Spleen (tissue), 11 donors: ENCODE data around the gene DMD. TPM values are rescaled to one million over a fixed set of nuclear protein-coding genes. Genes with fewer than 3 reads are reported as not detected.

Experiments
- DNase-seq: peaks from one replicate; pipeline ENCODE4 v3.0.0-alpha.2; 2020
- H3K27ac ChIP-seq, 8 donors: fragments of 200-600 bp; sonication (generic) in 7 of 8; 1 replicate in 4 of 8; 2 replicates in 4 of 8; pipeline versions ENCODE4 v1.5.0 to v1.8.0; 2016 to 2021; ENCODE audit warnings: inconsistent platforms in 4 of 8, mild to moderate bottlenecking in 4 of 8, moderate library complexity in 1 of 8
- H3K27me3 ChIP-seq, 7 donors: fragments of 200-600 bp; sonication (generic) in 6 of 7; replicated peaks in 1 of 7; 1 replicate in 4 of 7; 2 replicates in 3 of 7; pipeline versions ENCODE4 v1.5.0 to v1.8.0; 2016 to 2021; ENCODE audit warnings: inconsistent platforms in 3 of 7, mild to moderate bottlenecking in 1 of 7
- H3K36me3 ChIP-seq, 6 donors: fragments of 200-600 bp; sonication (generic) in 5 of 6; 1 replicate in 4 of 6; 2 replicates in 2 of 6; pipeline versions ENCODE4 v1.5.0 to v1.8.0; 2016 to 2021; ENCODE audit warnings: inconsistent platforms in 2 of 6
- H3K4me1 ChIP-seq, 6 donors: fragments of 200-600 bp; sonication (generic) in 5 of 6; 1 replicate in 3 of 6; 2 replicates in 3 of 6; pipeline versions ENCODE4 v1.5.0 to v1.8.0; 2016 to 2021; ENCODE audit warnings: inconsistent platforms in 3 of 6
- H3K4me3 ChIP-seq, 8 donors: fragments of 200-600 bp; sonication (generic) in 7 of 8; 1 replicate in 4 of 8; 2 replicates in 4 of 8; pipeline versions ENCODE4 v1.5.0 to v1.8.0; 2016 to 2021; ENCODE audit warnings: inconsistent platforms in 4 of 8, mild to moderate bottlenecking in 4 of 8, moderate library complexity in 2 of 8
- H3K9me3 ChIP-seq, 8 donors: fragments of 200-600 bp; sonication (generic) in 7 of 8; 1 replicate in 4 of 8; 2 replicates in 4 of 8; pipeline versions ENCODE4 v1.5.0 to v1.8.0; 2016 to 2021; ENCODE audit warnings: inconsistent platforms in 4 of 8
- CTCF ChIP-seq, 11 experiments: fragments of 200-600 bp in 7 of 11; fragments of 450-650 bp in 4 of 11; sonication (generic) in 4 of 11; IDR thresholded peaks in 8 of 11; conservative IDR thresholded peaks in 3 of 11; 1 replicate in 7 of 11; 2 replicates in 4 of 11; pipeline versions ENCODE4 v1.4.0 to v1.8.0; 2016 to 2021; ENCODE audit warnings: antibody characterized with exemption in 11 of 11, inconsistent platforms in 4 of 11, mild to moderate bottlenecking in 1 of 11
- POLR2A ChIP-seq, 3 donors: fragments of 450-650 bp; IDR thresholded peaks; one replicate each; pipeline ENCODE4 v1.5.1; 2017; ENCODE audit warnings: antibody characterized with exemption in 3 of 3, mild to moderate bottlenecking in 1 of 3
- POLR2AphosphoS5 ChIP-seq, 3 donors: sonication (generic); formaldehyde crosslinking; IDR thresholded peaks; one replicate each; pipeline ENCODE4 v1.5.1; 2017; ENCODE audit warnings: antibody characterized with exemption in 3 of 3
- WGBS, 5 donors: extraction: QIAGEN DNeasy Blood & Tissue Kit in 3 of 5; methylation state at CpG; one replicate each; pipeline versions ENCODE4 v1.1.5 to v1.1.7; 2013 to 2018; 5-methylcytosine and 5-hydroxymethylcytosine counted together
- intact Hi-C: fragments of 100-400 bp; cut with DNase I; formaldehyde crosslinking; loops from one replicate; pipeline ENCODE4 v1.15.0; 2023; ENCODE audit warnings: low total_unique reads
- polyA plus RNA-seq, 3 donors: library from polyadenylated mRNA; stranded (reverse); fragments of 200-250 nt; gene quantifications; one replicate each; pipeline ENCODE4 v1.2.1, GENCODE V29; 2013
- total RNA-seq, 7 donors: library from RNA; depleted of rRNA in 3 of 7; stranded (reverse); fragments of >200 nt in 3 of 7; fragmentation: NEBNext Ultra II Directional in 4 of 7; extraction: Animal tissue kit (Norgen Biotek cat#: 25700) in 4 of 7; gene quantifications; one replicate each; pipeline versions ENCODE4 v1.1.0 to v1.2.1, GENCODE V29; 2016 to 2021
- donor health status: healthy with polysubstance abuse.
- donor health status: DM: no; HTN: no; CAD: no; lungs with moderate emphysema.
- donor health status: DM: no; HTN: no; CAD: no.
- donor health status: Bipolar disorder and iron deficiency.
- donor health status: healthy.
- donor health status: DM: no; HTN: no; CAD: no.
- donor health status: DM: yes; HTN: yes; CAD: no.

Gene DMD
- total and polyA plus RNA-seq, 10 donors = 1.3 to 11.3 (median 4.4) TPM

DNA sequence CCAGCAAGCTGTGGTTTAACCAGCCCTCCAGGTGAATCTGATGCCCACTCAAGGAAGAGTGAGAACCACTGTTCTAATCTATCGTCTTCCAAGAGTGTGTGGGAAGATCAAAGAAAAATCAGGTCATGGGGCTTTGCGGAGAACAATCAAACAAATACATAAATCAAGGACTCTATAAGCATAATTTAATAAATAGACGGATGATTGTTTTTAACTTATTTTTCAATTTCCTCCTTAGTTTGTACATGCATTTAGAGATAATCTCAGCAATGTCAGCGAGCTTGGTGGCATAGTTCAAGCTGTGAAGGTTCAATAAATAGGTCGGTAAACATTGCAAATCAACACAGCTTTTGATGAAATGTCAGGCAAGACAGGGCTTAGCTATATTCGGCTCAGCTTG is 84.9 kb downstream of the DMD start:
- Histone ChIP-seq H3K36me3 (no peaks in the 10 kb centered on the region), H3K4me1 (no peaks in the 10 kb centered on the region), H3K27me3 (peaks cover 0 to 2% (median 0%) of the 10 kb centered on the region in 7 donors), H3K4me3 (no peak overlapping the region), H3K9me3 (no peaks in the 10 kb centered on the region), H3K27ac (no peak overlapping the region)
- DNase-seq = no peak
- intact Hi-C loops = no loop called here
- 59 to 67% (median 59%) methylated on average over 6 of the region's 6 CpGs for WGBS, 5 donors
- TF ChIP-seq POLR2A (IDR thresholded peaks at IDR 0.05) (no peak), CTCF (IDR thresholded peaks at IDR 0.05 in 8 of 11, conservative IDR thresholded peaks at IDR 0.05 in 3 of 11) (no peak), POLR2AphosphoS5 (IDR thresholded peaks at IDR 0.05) (no peak)

DNA sequence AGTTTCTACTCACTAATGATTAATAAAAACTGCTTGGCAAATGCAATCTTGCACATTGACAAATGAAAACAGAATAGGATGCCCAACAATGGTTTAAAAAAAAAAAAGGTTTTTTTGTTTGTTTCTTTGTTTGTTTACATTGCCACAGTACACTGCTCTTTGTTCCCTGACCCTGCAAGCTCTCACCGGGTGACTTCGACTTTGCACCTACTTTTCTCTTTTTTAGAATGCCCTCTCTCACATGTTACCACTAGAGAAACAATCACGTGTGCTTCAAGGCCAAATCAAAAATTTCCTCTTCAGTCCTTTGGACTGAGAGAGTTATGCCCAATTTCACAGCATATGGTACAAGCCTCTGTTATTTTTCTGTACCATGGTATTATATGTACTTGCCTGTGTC is 101.5 kb downstream of the DMD start:
- H3K36me3 ChIP-seq = no peaks in the 10 kb centered on the region
- TF ChIP-seq POLR2AphosphoS5 (IDR thresholded peaks at IDR 0.05) (no peak), CTCF (IDR thresholded peaks at IDR 0.05 in 8 of 11, conservative IDR thresholded peaks at IDR 0.05 in 3 of 11) (no peak), POLR2A (IDR thresholded peaks at IDR 0.05) (no peak)
- H3K27me3 ChIP-seq = no peaks in the 10 kb centered on the region
- no peaks in the 10 kb centered on the region for H3K9me3 ChIP-seq
- H3K27ac ChIP-seq = no peak overlapping the region
- intact Hi-C loops = no loop called here
- no peak overlapping the region for H3K4me3 ChIP-seq
- WGBS, 5 donors = 24 to 50% (median 26%) methylated on average over 3 of the region's 3 CpGs
- DNase-seq = no peak
- H3K4me1 ChIP-seq = no peaks in the 10 kb centered on the region

- WGBS, 5 donors = 81 to 94% (median 89%) methylated on average over 8 of the region's 8 CpGs
- H3K4me3 ChIP-seq = no peak overlapping the region
- no peaks in the 10 kb centered on the region for H3K36me3 ChIP-seq
- no peak for TF ChIP-seq POLR2A (IDR thresholded peaks at IDR 0.05)
- TF ChIP-seq POLR2AphosphoS5 (IDR thresholded peaks at IDR 0.05) = no peak
- TF ChIP-seq CTCF (IDR thresholded peaks at IDR 0.05 in 8 of 11, conservative IDR thresholded peaks at IDR 0.05 in 3 of 11) = no peak
- no peaks in the 10 kb centered on the region for H3K9me3 ChIP-seq
- intact Hi-C loops = no loop called here
- peaks cover 0 to 3% (median 0%) of the 10 kb centered on the region in 7 donors for H3K27me3 ChIP-seq
- H3K27ac ChIP-seq = no peak overlapping the region
- no peak for DNase-seq
- no peaks in the 10 kb centered on the region for H3K4me1 ChIP-seq
These were observed 104.6 kb downstream of the DMD start for GRCh38 chrX:33106737-33107136.

GRCh38 chrX:33095079-33095478 is 116.3 kb downstream of the DMD start:
- no peaks in the 10 kb centered on the region for H3K9me3 ChIP-seq
- TF ChIP-seq POLR2AphosphoS5 (IDR thresholded peaks at IDR 0.05) (no peak), POLR2A (IDR thresholded peaks at IDR 0.05) (no peak), CTCF (IDR thresholded peaks at IDR 0.05 in 8 of 11, conservative IDR thresholded peaks at IDR 0.05 in 3 of 11) (no peak)
- DNase-seq = no peak
- intact Hi-C loops = no loop called here
- H3K27ac ChIP-seq = no peak overlapping the region
- no peaks in the 10 kb centered on the region for H3K36me3 ChIP-seq
- no peaks in the 10 kb centered on the region for H3K27me3 ChIP-seq
- WGBS, 5 donors = 67 to 82% (median 76%) methylated on average over 3 of the region's 3 CpGs
- no peaks in the 10 kb centered on the region for H3K4me1 ChIP-seq
- no peak overlapping the region for H3K4me3 ChIP-seq
